PC-9 (cell line): ENCODE data around the gene VOPP1. TPM values are rescaled to one million over a fixed set of nuclear protein-coding genes. Genes with fewer than 3 reads are reported as not detected.

ENCODE experiments used
- BruUV-seq: library from RNA; stranded (reverse); fragments of 400-500 nt; replicated peaks from 2 replicates; lab custom pipeline; 2021; lab: Mats Ljungman, UMichigan
- CTCF ChIA-PET: fragments of 300-600 bp; sonication (Branson Sonifier 250); formaldehyde crosslinking; loops from one replicate; lab custom pipeline; 2022; ENCODE audit warnings: antibody characterized with exemption; lab: Charles Lee
- POLR2A ChIA-PET: fragments of 300-600 bp; sonication (Branson Sonifier 250); formaldehyde crosslinking; loops from one replicate; lab custom pipeline; 2022; ENCODE audit warnings: antibody characterized with exemption; ENCODE audit not compliant: unreplicated experiment; lab: Charles Lee
- DNase-seq, 2 experiments: peaks; one replicate each; pipeline versions ENCODE4 v3.0.0 to v3.0.0-alpha.2; 2015 to 2022; ENCODE audit warnings: mixed read lengths in 1 of 2
- H2AFZ ChIP-seq: fragments of 200-600 bp; sonication (generic); 2 replicates; pipeline ENCODE4 v1.8.1; 2017; ENCODE audit warnings: antibody characterized with exemption
- H3F3A ChIP-seq: fragments of 200-600 bp; sonication (generic); 2 replicates; pipeline ENCODE4 v1.8.1; 2017; ENCODE audit warnings: antibody characterized with exemption, mild to moderate bottlenecking, low read depth; ENCODE audit not compliant: insufficient read depth
- H3K27ac ChIP-seq: fragments of 200-600 bp; sonication (generic); 2 replicates; pipeline ENCODE4 v1.6.1; 2016; ENCODE audit warnings: mixed run types
- H3K27me3 ChIP-seq: fragments of 200-600 bp; sonication (generic); 2 replicates; pipeline ENCODE4 v1.6.1; 2016; ENCODE audit warnings: low read depth, mixed run types; ENCODE audit not compliant: insufficient read depth
- H3K36me3 ChIP-seq: fragments of 200-600 bp; sonication (generic); 2 replicates; pipeline ENCODE4 v1.6.1; 2016; ENCODE audit warnings: low read depth, mixed run types
- H3K4me1 ChIP-seq: fragments of 200-600 bp; sonication (generic); replicated peaks from 2 replicates; pipeline ENCODE4 v1.6.1; 2016; ENCODE audit warnings: mixed run types; ENCODE audit not compliant: insufficient read depth
- H3K4me2 ChIP-seq: fragments of 200-600 bp; sonication (generic); 2 replicates; pipeline ENCODE4 v1.6.1; 2017; ENCODE audit warnings: mixed run types
- H3K4me3 ChIP-seq: fragments of 200-600 bp; sonication (generic); 2 replicates; pipeline ENCODE4 v1.6.1; 2016; ENCODE audit warnings: mixed run types
- H3K79me2 ChIP-seq: fragments of 200-600 bp; sonication (generic); 2 replicates; pipeline ENCODE4 v1.6.1; 2017; ENCODE audit warnings: low read depth, mixed run types
- H3K9me2 ChIP-seq: fragments of 200-600 bp; sonication (generic); 2 replicates; pipeline ENCODE4 v1.8.1; 2017; ENCODE audit warnings: mild to moderate bottlenecking; ENCODE audit not compliant: insufficient read depth
- H3K9me3 ChIP-seq: fragments of 200-600 bp; sonication (generic); 2 replicates; pipeline ENCODE4 v1.8.1; 2016; ENCODE audit warnings: low read depth; ENCODE audit not compliant: insufficient read depth
- H4K20me1 ChIP-seq: fragments of 200-600 bp; sonication (generic); 2 replicates; pipeline ENCODE4 v1.8.1; 2017; ENCODE audit not compliant: insufficient read depth
- EZH2 ChIP-seq: fragments of 200-600 bp; sonication (generic); IDR thresholded peaks from 2 replicates; pipeline ENCODE4 v1.8.0; 2017; ENCODE audit warnings: antibody characterized with exemption, low read depth
- intact Hi-C: fragments of 100-400 bp; cut with micrococcal nuclease; formaldehyde crosslinking; loops from one replicate; pipeline ENCODE4 v1.10.0; 2022; ENCODE audit not compliant: unreplicated experiment
- total RNA-seq: library from RNA; stranded (reverse); gene quantifications from 2 replicates; pipeline ENCODE4 v1.2.3, GENCODE V29; 2021
- TF ChIP-seq, protein P1 (sequence below): fragments of 200-600 bp; sonication (generic); conservative IDR thresholded peaks from 2 replicates; pipeline ENCODE4 v1.6.1; 2017; ENCODE audit warnings: mixed run types, antibody characterized with exemption, mild to moderate bottlenecking, moderate library complexity

Gene VOPP1
- total RNA-seq, 1 experiment from 2014 or later, result 207 TPM

GRCh38 chr7:55549457-55549856, 22.8 kb downstream of the VOPP1 start:
- peak overlapping the region; percentile 71; the same call in 1 of the 2 replicates for H3K27ac ChIP-seq
- no peak overlapping the region for H2AFZ ChIP-seq
- H3K27me3 ChIP-seq, result no peaks in the 10 kb centered on the region
- peaks cover 97% of the 10 kb centered on the region for H3K79me2 ChIP-seq
- no peaks in the 10 kb centered on the region for H3K9me2 ChIP-seq
- no peaks in the 10 kb centered on the region; the same call in 1 of the 2 replicates for H4K20me1 ChIP-seq
- peaks cover 18% of the 10 kb centered on the region for H3K36me3 ChIP-seq
- H3K4me2 ChIP-seq, result peak overlapping the region; percentile 74
- CTCF ChIA-PET, result interaction anchor here (1.6 kb wide), 1 partner anchor 16 kb away, joined by 4 read pairs; no protein-coding TSS in a partner anchor
- no peak for DNase-seq
- POLR2A ChIA-PET, result interaction anchor here (0.7 kb wide), 1 partner anchor 689 kb away, joined by 4 read pairs; no protein-coding TSS in a partner anchor
- H3F3A ChIP-seq, result peaks cover 47% of the 10 kb centered on the region
- TF ChIP-seq, protein P1, sequence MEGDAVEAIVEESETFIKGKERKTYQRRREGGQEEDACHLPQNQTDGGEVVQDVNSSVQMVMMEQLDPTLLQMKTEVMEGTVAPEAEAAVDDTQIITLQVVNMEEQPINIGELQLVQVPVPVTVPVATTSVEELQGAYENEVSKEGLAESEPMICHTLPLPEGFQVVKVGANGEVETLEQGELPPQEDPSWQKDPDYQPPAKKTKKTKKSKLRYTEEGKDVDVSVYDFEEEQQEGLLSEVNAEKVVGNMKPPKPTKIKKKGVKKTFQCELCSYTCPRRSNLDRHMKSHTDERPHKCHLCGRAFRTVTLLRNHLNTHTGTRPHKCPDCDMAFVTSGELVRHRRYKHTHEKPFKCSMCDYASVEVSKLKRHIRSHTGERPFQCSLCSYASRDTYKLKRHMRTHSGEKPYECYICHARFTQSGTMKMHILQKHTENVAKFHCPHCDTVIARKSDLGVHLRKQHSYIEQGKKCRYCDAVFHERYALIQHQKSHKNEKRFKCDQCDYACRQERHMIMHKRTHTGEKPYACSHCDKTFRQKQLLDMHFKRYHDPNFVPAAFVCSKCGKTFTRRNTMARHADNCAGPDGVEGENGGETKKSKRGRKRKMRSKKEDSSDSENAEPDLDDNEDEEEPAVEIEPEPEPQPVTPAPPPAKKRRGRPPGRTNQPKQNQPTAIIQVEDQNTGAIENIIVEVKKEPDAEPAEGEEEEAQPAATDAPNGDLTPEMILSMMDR, result no peak
- no peak for TF ChIP-seq EZH2
- intact Hi-C loops, result no loop called here
- H3K9me3 ChIP-seq, result no peaks in the 10 kb centered on the region
- H3K4me1 ChIP-seq, result peaks cover 97% of the 10 kb centered on the region
- no TSS peak for BruUV-seq
- H3K4me3 ChIP-seq, result no peak overlapping the region

- TF ChIP-seq EZH2, result no peak
- TF ChIP-seq, protein P1, result no peak
- Histone ChIP-seq H2AFZ (no peak overlapping the region), H3F3A (peaks cover 44% of the 10 kb centered on the region), H3K9me3 (no peaks in the 10 kb centered on the region), H3K27me3 (no peaks in the 10 kb centered on the region), H4K20me1 (no peaks in the 10 kb centered on the region; the same call in 1 of the 2 replicates), H3K36me3 (peaks cover 22% of the 10 kb centered on the region), H3K4me3 (no peak overlapping the region), H3K4me1 (peaks cover 86% of the 10 kb centered on the region), H3K9me2 (no peaks in the 10 kb centered on the region), H3K79me2 (peaks cover 97% of the 10 kb centered on the region), H3K4me2 (peak overlapping the region; percentile 74), H3K27ac (peak overlapping the region; percentile 71)
- POLR2A ChIA-PET, result interaction anchor here (0.7 kb wide), 1 partner anchor 10 kb away, joined by 13 read pairs; no protein-coding TSS in a partner anchor
- intact Hi-C loops, result no loop called here
- CTCF ChIA-PET, result interaction anchor here (1.6 kb wide), 1 partner anchor 18 kb away, joined by 4 read pairs; no protein-coding TSS in a partner anchor
- no TSS peak for BruUV-seq
- DNase-seq, result no peak
Measured at GRCh38 chr7:55548295-55548731, 24.0 kb downstream of the VOPP1 start.

GRCh38 chr7:55546814-55547213, 25.5 kb downstream of the VOPP1 start:
- Histone ChIP-seq H3F3A (peaks cover 33% of the 10 kb centered on the region), H3K79me2 (peaks cover 99% of the 10 kb centered on the region), H3K9me3 (no peaks in the 10 kb centered on the region), H3K36me3 (peaks cover 25% of the 10 kb centered on the region), H3K27me3 (no peaks in the 10 kb centered on the region), H3K4me1 (peaks cover 71% of the 10 kb centered on the region), H2AFZ (no peak overlapping the region), H3K4me3 (peak overlapping the region; percentile 24; the same call in 1 of the 2 replicates), H4K20me1 (no peaks in the 10 kb centered on the region; the same call in 1 of the 2 replicates), H3K4me2 (peak overlapping the region; percentile 74), H3K9me2 (no peaks in the 10 kb centered on the region), H3K27ac (peak overlapping the region; percentile 71)
- BruUV-seq, result no TSS peak
- ChIA-PET CTCF (interaction anchor here (0.8 to 1.1 kb wide), 2 partner anchors 9 to 13 kb away, joined by 3 read pairs; no protein-coding TSS in a partner anchor), POLR2A (interaction anchor here (0.6 to 0.8 kb wide), 4 partner anchors 9 to 1388 kb away, joined by 6 to 12 read pairs (median 8); no protein-coding TSS in a partner anchor)
- intact Hi-C loops, result loop anchor here (1.0 to 2.0 kb wide), 3 partner anchors 13 to 50 kb away; no protein-coding TSS in a partner anchor
- TF ChIP-seq EZH2, result no peak
- TF ChIP-seq, protein P1, result no peak
- DNase-seq, result peak; percentile 95 to 100
